ENCODE results near the gene FTSJ3. TPM values are rescaled to one million over a fixed set of nuclear protein-coding genes. Genes with fewer than 3 reads are reported as not detected.

FTSJ3 gene
- total RNA-seq, 1 experiment from 2014 or later, result 80.3 TPM

GRCh38 chr17:63830904-63831491, 3.5 kb upstream of the FTSJ3 start:
- no peak overlapping the region for H2AK5ac ChIP-seq (ENCODE audit: insufficient read length, low read length)
- DNase-seq, result no peak
- H3T11ph ChIP-seq (ENCODE audit: low read length), result no peak overlapping the region
- H3K23ac ChIP-seq (ENCODE audit: insufficient read length, low read depth, low read length), result no peak overlapping the region
- H3K4me1 ChIP-seq (ENCODE audit: insufficient read depth, low read length), result no peaks in the 10 kb centered on the region
- no peak overlapping the region for H3K9ac ChIP-seq (ENCODE audit: extremely low read depth, insufficient read length, low read length)
- Mint-ChIP-seq H3K27me3 (ENCODE audit: low read depth) (no peaks in the 10 kb centered on the region; the same call in 1 of the 2 replicates), H3K9me3 (no peaks in the 10 kb centered on the region; a peak in 1 of 5 replicates), H3K36me3 (ENCODE audit: insufficient read depth in 1 of 3, low read depth in 3 of 3) (peaks cover 57 to 94% (median 74%) of the 10 kb centered on the region in 3 experiments), H3K4me1 (peaks cover 12 to 18% of the 10 kb centered on the region in 2 experiments), H3K27ac (no peak overlapping the region), H3K4me3 (no peak overlapping the region)
- H3K23me2 ChIP-seq (ENCODE audit: insufficient read length, low read depth, low read length, poor library complexity, severe bottlenecking), result peaks cover 6% of the 10 kb centered on the region
- no peak overlapping the region for H2BK15ac ChIP-seq (ENCODE audit: low read depth, low read length)
- no peak overlapping the region for H3K4ac ChIP-seq (ENCODE audit: low read depth, low read length)
- no peak overlapping the region for H4K8ac ChIP-seq (replicated peaks; ENCODE audit: insufficient read length, low read depth, low read length)
- H4K91ac ChIP-seq (ENCODE audit: insufficient read length, low read depth, low read length), result no peak overlapping the region
- H4K5ac ChIP-seq (ENCODE audit: insufficient read length, low read depth, low read length), result no peak overlapping the region
- H3K79me1 ChIP-seq (ENCODE audit: insufficient read depth, low read depth, low read length, poor library complexity, severe bottlenecking), result peaks cover 3% of the 10 kb centered on the region
- peaks cover 8% of the 10 kb centered on the region; the same call in 1 of the 2 replicates for H3K79me2 ChIP-seq (ENCODE audit: insufficient read depth, low read length)
- H4K20me1 ChIP-seq (ENCODE audit: control insufficient read depth, insufficient read depth, insufficient read length), result peaks cover 2% of the 10 kb centered on the region
- no peak overlapping the region for H3K18ac ChIP-seq (ENCODE audit: insufficient read length, low read depth, low read length)
- no peak overlapping the region for H2BK20ac ChIP-seq (ENCODE audit: low read depth, low read length, poor library complexity, severe bottlenecking)
- no peak overlapping the region for H3K56ac ChIP-seq (ENCODE audit: insufficient read length, low read depth, low read length)
- no peak for TF ChIP-seq CTCF (conservative IDR thresholded peaks at IDR 0.05)
- no peak overlapping the region for H2AFZ ChIP-seq (ENCODE audit: low read length)
- H2BK12ac ChIP-seq (ENCODE audit: insufficient read length, low read depth, low read length), result no peak overlapping the region
- H3K4me2 ChIP-seq (ENCODE audit: insufficient read depth, insufficient read length, low read length), result no peak overlapping the region
- H3K14ac ChIP-seq (ENCODE audit: insufficient read depth, low read length), result no peak overlapping the region
- no peak overlapping the region for H2BK120ac ChIP-seq (ENCODE audit: low read depth, low read length, poor library complexity, severe bottlenecking)
- no peak overlapping the region for H2BK5ac ChIP-seq (ENCODE audit: insufficient read length, low read length)
- no CpG with 5 or more reads among the region's 15 CpGs for WGBS (ENCODE audit: extremely low coverage, insufficient read length, low lambda C conversion rate)
- H3K27me3 ChIP-seq (ENCODE audit: insufficient read depth, low read length), result no peaks in the 10 kb centered on the region
- H3K9me3 ChIP-seq (ENCODE audit: control insufficient read depth, low read depth, low read length), result no peaks in the 10 kb centered on the region
- no peak overlapping the region for H3K27ac ChIP-seq (ENCODE audit: insufficient read length, low read depth, low read length)
